ENCODE data around the gene F5.

The F5 gene

GRCh38 chr1:169586395-169587255 is at the start of gene F5:
TSS of gene F5 (minus strand) at chr1:169586481. CDS start at chr1:169586386, 95 bp downstream.
- DNase-seq (ENCODE audit: low spot score): peak; percentile 85

GRCh38 chr1:169634877-169635276 is 48.6 kb upstream of the F5 start:
- DNase-seq (ENCODE audit: low spot score): no peak

GRCh38 chr1:169634145-169634544 is 47.9 kb upstream of the F5 start:
- DNase-seq (ENCODE audit: low spot score): no peak

- no peak for DNase-seq (ENCODE audit: low spot score)
Observed at GRCh38 chr1:169631249-169631648, 45.0 kb upstream of the F5 start.

- DNase-seq (ENCODE audit: low spot score): no peak
Observed at GRCh38 chr1:169630006-169630405, 43.7 kb upstream of the F5 start, which contains the start of gene SELP. TSS of gene SELP (minus strand) at chr1:169630124. CDS start at chr1:169630074, 50 bp downstream.

GRCh38 chr1:169624912-169625311 is 38.6 kb upstream of the F5 start:
- DNase-seq (ENCODE audit: low spot score): no peak

- no peak for DNase-seq (ENCODE audit: low spot score)
Observed at GRCh38 chr1:169624122-169624521, 37.8 kb upstream of the F5 start.

- DNase-seq (ENCODE audit: low spot score): no peak
Observed at GRCh38 chr1:169623132-169623926, 37.0 kb upstream of the F5 start.

GRCh38 chr1:169620565-169620964 is 34.3 kb upstream of the F5 start:
- no peak for DNase-seq (ENCODE audit: low spot score)

- DNase-seq (ENCODE audit: low spot score): no peak
Observed at GRCh38 chr1:169618367-169618766, 32.1 kb upstream of the F5 start.

- DNase-seq (ENCODE audit: low spot score): no peak
Observed at GRCh38 chr1:169615803-169616202, 29.5 kb upstream of the F5 start.

GRCh38 chr1:169610858-169611257 is 24.6 kb upstream of the F5 start:
- DNase-seq (ENCODE audit: low spot score): no peak

GRCh38 chr1:169610108-169610507 is 23.8 kb upstream of the F5 start:
- DNase-seq (ENCODE audit: low spot score): no peak

- no peak for DNase-seq (ENCODE audit: low spot score)
Observed at GRCh38 chr1:169608226-169608625, 21.9 kb upstream of the F5 start.

- DNase-seq (ENCODE audit: low spot score): no peak
Observed at GRCh38 chr1:169604781-169605560, 18.7 kb upstream of the F5 start.

GRCh38 chr1:169601096-169601881 is 15.0 kb upstream of the F5 start:
- DNase-seq (ENCODE audit: low spot score): peak; percentile 17

GRCh38 chr1:169595764-169596711 is 9.8 kb upstream of the F5 start:
- DNase-seq (ENCODE audit: low spot score): peak; percentile 14

GRCh38 chr1:169594391-169594790 is 8.1 kb upstream of the F5 start:
- no peak for DNase-seq (ENCODE audit: low spot score)

GRCh38 chr1:169590932-169591331 is 4.7 kb upstream of the F5 start:
- DNase-seq (ENCODE audit: low spot score): no peak

GRCh38 chr1:169588785-169589485 is 2.7 kb upstream of the F5 start:
- no peak for DNase-seq (ENCODE audit: low spot score)
